ENCODE results near the gene FBXO31.
"Not testable (repeated sequence)": the region's sequence is repeated elsewhere in the genome, so short reads cannot be mapped to it uniquely, and the experiment has no call there.

The FBXO31 gene

GRCh38 chr16:87344931-87345631, 38.5 kb downstream of the FBXO31 start:
- peak; percentile 7 to 27 for DNase-seq (ENCODE audit: low read depth in 1 of 2, low spot score in 1 of 2)

GRCh38 chr16:87344165-87344930, 39.2 kb downstream of the FBXO31 start:
- DNase-seq (ENCODE audit: low read depth in 1 of 2, low spot score in 1 of 2), result no peak

- DNase-seq (ENCODE audit: low read depth in 1 of 2, low spot score in 1 of 2), result no peak
Measured at GRCh38 chr16:87343753-87344050, 39.9 kb downstream of the FBXO31 start.

GRCh38 chr16:87342978-87343752, 40.4 kb downstream of the FBXO31 start:
- no peak for DNase-seq (ENCODE audit: low read depth in 1 of 2, low spot score in 1 of 2)

GRCh38 chr16:87342504-87342903, 41.1 kb downstream of the FBXO31 start:
- DNase-seq (ENCODE audit: low read depth in 1 of 2, low spot score in 1 of 2), result no peak

GRCh38 chr16:87340198-87340597, 43.4 kb downstream of the FBXO31 start:
- DNase-seq (ENCODE audit: low read depth in 1 of 2, low spot score in 1 of 2), result no peak

- DNase-seq (ENCODE audit: low read depth in 1 of 2, low spot score in 1 of 2), result not testable (repeated sequence)
Measured at GRCh38 chr16:87339724-87340105, 43.9 kb downstream of the FBXO31 start.

- DNase-seq (ENCODE audit: low read depth in 1 of 2, low spot score in 1 of 2), result no peak
Measured at GRCh38 chr16:87339086-87339723, 44.4 kb downstream of the FBXO31 start.

DNA sequence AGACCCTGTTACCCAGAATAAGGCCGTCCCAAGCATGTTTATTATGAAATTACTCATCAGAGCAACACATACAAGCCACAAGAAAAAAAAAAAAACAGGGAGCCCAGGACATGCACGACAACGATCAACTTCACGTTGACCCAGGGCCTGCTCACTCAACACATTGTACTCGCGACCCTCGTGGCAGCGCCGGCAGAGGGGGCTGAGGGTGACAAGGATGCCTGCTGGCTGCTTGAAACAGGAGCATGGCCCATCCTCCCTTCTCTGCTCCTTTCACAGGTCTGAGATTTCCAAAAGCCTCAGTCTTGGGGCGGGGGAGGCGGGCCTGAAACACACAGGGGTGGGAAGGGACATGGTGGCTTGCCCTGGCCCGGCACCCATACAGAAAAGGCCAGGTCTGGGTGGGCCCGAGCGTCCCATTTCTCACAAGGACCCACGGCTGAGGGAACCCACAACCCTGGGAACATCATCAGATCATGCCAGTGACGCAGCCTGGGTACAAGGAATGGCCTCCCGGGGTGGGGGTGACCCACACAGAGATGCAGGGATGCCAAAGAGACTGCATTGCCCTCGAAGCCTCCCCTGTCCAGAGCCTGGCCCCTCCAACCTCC, 45.3 kb downstream of the FBXO31 start:
- no peak for DNase-seq (ENCODE audit: low read depth in 1 of 2, low spot score in 1 of 2)

GRCh38 chr16:87337262-87337771, 46.3 kb downstream of the FBXO31 start:
- no peak for DNase-seq (ENCODE audit: low read depth in 1 of 2, low spot score in 1 of 2)

- DNase-seq (ENCODE audit: low read depth in 1 of 2, low spot score in 1 of 2), result no peak
Measured at GRCh38 chr16:87336434-87337240, 46.9 kb downstream of the FBXO31 start.

GRCh38 chr16:87335625-87336433, 47.7 kb downstream of the FBXO31 start:
- DNase-seq (ENCODE audit: low read depth in 1 of 2, low spot score in 1 of 2), result no peak

DNA sequence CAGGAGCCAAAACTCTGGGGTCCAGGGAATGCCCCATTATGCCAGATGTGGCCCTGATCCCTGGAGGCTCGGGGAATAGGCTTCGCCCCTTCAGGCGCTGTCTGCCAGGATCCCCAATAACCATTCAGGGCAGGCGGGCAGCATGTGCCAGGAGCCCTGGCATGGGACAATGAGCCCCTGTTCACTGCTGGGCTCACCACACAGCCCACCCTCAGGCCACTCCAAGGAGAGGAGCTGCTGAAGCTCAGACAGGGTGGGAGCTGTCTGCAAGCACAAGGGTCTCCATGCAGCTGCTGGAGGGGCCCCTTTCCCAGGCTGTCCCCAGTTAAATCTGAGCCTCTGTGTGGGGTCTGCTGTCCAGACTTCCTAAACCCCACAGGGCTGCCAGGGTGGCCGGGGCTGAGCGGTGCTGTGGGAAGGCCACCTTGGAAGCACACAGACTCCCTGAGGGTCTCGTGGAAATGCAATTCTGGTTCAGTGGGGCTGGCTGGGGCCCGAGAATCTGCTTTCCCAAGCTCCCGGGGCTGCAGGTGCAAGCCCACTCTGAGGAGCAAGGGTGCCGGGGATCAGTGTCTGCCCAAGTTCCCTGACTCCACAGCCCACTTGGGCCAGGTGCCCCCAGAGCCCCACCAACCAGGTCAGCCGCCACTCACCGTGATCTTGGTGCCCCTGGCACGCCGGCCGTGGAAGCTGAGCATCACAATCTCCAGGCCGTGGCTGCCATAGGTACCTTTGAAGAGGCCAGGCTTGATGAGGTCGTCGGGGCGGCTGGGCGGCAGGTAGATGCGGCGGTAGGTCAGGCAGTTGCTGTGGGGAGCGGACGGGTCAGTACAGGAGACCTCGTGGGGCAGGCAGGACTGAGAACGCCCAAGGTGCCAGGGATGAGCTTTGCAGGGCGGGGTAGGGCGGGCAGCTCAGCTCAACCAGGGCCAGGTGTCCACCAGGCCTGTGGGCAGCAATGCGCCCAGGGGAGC, 48.6 kb downstream of the FBXO31 start:
- DNase-seq (ENCODE audit: low read depth in 1 of 2, low spot score in 1 of 2), result no peak

DNA sequence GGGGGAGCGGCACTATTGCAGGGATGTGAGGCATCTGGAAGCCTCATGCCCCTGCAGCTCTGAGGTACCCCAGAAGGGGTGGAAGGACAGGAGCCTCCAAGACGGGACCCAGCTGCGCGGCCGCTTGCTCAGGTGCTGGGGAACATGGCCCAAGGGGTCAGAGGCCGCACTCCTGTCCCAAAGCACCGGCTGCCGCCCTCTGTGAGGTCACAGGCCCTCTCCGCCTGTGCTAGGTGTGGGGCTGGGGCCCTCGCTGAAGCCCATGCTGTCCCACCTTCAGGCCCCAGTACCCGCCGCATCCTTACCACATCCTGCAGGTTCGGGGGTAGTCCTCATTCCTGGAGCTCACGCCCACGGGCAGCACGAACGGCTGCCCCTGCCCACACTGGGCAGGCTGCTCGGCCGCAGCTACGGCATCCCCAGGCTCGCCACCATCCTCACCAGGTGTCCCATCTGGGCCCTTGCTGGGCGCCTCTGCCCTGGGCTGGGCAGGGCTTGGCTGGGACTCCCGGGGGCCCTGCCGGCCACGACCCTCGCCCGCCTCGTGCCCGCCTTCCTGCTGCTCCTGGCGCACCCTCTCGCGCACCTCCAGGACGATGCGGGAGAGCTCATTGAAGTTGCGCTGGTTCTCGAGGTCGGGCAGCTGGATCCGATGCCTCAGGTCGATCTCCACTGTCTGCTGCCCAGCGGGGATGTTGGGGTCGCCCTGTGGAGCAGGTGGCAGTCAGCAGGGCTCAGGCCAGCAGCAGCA, 49.8 kb downstream of the FBXO31 start:
- no peak for DNase-seq (ENCODE audit: low read depth in 1 of 2, low spot score in 1 of 2)

DNA sequence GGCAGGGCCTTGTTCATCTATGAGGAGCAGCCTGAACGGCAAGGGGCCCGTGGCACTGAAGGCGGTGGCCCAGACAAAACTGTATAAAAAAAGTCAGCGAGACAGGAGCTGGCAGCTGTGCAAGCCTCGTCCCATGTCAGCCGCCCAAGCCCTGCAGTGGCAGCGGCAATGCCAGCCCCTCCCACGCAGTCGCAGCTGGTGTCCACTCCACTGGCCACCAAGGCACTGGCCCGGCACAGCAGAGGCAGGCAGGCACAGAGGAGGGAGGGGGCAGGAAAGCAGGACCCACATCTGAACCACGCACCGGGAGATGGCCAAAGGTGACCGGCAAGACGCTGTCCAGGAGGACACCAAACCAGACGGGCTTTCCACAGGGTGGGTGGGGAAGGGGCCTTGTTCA, 50.5 kb downstream of the FBXO31 start:
- DNase-seq (ENCODE audit: low read depth in 1 of 2, low spot score in 1 of 2), result no peak

DNA sequence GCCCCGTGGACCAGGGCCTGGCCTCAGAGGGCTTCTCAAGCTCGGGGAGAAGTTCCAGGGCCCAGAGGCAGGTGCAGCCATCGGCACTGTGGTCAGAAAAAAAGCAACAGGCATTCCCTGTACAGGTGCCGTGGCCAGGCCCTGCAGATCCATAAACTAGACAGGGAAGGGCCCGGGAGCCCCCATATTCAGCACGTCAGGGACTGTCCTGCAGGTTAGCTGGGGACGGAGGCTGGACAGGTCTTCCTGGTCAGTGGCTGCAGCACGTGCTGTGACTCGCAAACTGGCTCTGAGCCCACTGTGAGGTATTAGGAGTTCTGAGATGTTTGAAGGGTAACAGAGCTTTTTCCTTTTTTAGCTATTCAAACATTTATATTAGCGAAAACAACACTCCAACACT, 51.4 kb downstream of the FBXO31 start:
- DNase-seq (ENCODE audit: low read depth in 1 of 2, low spot score in 1 of 2), result no peak

DNA sequence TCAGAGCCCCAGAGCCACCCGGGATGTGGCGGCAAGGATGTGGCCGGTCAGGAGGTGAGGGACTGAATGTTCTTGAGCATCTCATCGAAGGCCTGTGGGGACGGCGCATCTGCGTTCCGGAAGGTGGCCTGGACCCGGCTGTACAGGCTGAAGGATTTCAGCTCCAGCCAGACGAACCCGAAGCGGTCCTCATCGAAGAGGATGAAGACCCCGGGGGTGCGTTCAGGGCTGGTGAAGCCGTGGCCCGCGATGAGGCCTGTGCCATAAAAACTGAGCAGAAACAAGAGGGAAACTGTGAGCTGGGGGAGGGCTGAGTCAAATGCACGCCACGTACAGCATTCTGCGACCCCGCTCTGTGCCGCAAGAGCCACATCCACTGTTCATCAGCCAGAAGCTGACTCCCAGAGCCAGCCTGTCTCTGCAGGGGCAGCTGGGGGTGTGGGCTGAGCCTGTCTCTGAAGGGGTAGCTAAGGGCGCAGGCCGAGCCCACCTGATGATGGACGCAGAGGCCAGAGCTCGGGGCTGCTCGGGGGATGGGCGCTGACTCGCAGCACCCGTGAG, 52.3 kb downstream of the FBXO31 start:
- no peak for DNase-seq (ENCODE audit: low read depth in 1 of 2, low spot score in 1 of 2)

All from activated CD4-positive, alpha-beta T cell treated with anti-CD3 and anti-CD28 coated beads, Interleukin-2, amount 50 U/mL, for 24 hours (primary cell).